ENCODE measurements around the gene MORN1.

GRCh38 chr1:2295526-2295925 lies 95.8 kb downstream of the MORN1 start:
- TF ChIP-seq POLR2A (IDR thresholded peaks at IDR 0.05; ENCODE audit: low read depth, low read length): no peak
- no peak for TF ChIP-seq TAF1 (IDR thresholded peaks at IDR 0.05; ENCODE audit: borderline replicate concordance, low read depth, low read length)

Measured in GM12892 (cell line).